D721Med (cell line): Measurements from ENCODE around the gene TICRR.

Experiments
- DNase-seq: peaks from one replicate; pipeline ENCODE4 v3.0.0; 2011; ENCODE audit warnings: low spot score; ENCODE audit not compliant: insufficient read length
- FAIRE-seq: peaks from 2 replicates; lab custom pipeline; 2011; peaks lifted over from hg19 to GRCh38; lab: Jason Lieb, UNC
- CTCF ChIP-seq: IDR thresholded peaks from 2 replicates; pipeline ENCODE4 v1.5.1; 2012; ENCODE audit warnings: mild to moderate bottlenecking, control low read depth; ENCODE audit not compliant: insufficient read depth; ENCODE audit errors: missing control alignments

TICRR gene

GRCh38 chr15:89614164-89614563, 38.9 kb downstream of the TICRR start:
- DNase-seq (no peak), FAIRE-seq (no peak)
- TF ChIP-seq CTCF = no peak

GRCh38 chr15:89615135-89615534, 39.9 kb downstream of the TICRR start:
- DNase-seq = no peak
- no peak for FAIRE-seq
- TF ChIP-seq CTCF = no peak

GRCh38 chr15:89616228-89616627, 41.0 kb downstream of the TICRR start:
- no peak for TF ChIP-seq CTCF
- DNase-seq = no peak
- FAIRE-seq = no peak

GRCh38 chr15:89621547-89621946, 46.3 kb downstream of the TICRR start:
- FAIRE-seq = no peak
- TF ChIP-seq CTCF = no peak
- no peak for DNase-seq

GRCh38 chr15:89623165-89623564, 47.9 kb downstream of the TICRR start:
- no peak for TF ChIP-seq CTCF
- DNase-seq (no peak), FAIRE-seq (no peak)

- no peak for FAIRE-seq
Observed at GRCh38 chr15:89625716-89626115, 50.4 kb downstream of the TICRR start.

More at GRCh38 chr15:89625716-89626115, 50.4 kb downstream of the TICRR start:
- DNase-seq = no peak
- no peak for TF ChIP-seq CTCF
